HG03280 (cell line): Measurements from ENCODE around the gene DUOXA1.
"Not testable (repeated sequence)": the region's sequence is repeated elsewhere in the genome, so short reads cannot be mapped to it uniquely, and the experiment has no call there.

ENCODE experiments used
- ATAC-seq: cut with Tn5 transposase; IDR thresholded peaks from one replicate; pipeline ENCODE4 v1.9.1; 2021; ENCODE audit warnings: mild to moderate bottlenecking, moderate library complexity; ENCODE audit not compliant: unreplicated experiment

DUOXA1 gene

DNA sequence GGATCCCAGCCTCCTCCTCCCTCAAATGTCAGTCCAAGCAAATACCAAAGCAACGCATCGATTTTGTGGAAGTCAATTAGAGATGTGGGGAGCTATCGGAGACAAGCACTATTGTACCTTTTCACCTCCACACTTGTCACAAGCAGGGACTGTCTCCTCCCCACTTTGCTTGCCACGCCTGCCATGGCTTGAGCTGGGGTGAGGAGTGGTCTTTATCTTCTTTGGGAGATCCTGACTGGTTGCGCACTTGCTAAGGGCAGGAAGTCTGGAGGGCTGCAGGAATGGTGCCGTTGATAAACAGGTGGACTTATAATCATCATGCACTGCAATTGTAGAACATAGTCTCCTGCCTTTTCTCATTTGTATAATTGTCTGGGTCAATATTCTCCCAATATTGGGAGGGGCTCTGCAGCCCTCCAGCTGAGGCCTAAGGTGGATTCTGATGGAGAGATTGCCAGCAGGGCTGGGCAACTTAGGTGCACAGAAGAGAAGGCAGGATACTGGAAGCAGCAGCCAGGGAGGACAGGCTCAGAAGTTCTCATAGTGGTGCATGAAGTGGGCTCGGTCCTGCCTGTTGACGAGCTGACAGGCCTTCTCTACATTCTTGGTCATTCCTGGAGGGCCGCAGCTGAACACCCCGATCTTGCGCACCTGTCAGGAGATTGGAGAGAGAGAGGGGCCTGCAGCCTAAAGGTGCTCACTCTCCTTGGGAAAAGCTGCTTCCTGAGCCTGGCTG lies 35.9 kb downstream of the DUOXA1 start:
- ATAC-seq, result no peak

DNA sequence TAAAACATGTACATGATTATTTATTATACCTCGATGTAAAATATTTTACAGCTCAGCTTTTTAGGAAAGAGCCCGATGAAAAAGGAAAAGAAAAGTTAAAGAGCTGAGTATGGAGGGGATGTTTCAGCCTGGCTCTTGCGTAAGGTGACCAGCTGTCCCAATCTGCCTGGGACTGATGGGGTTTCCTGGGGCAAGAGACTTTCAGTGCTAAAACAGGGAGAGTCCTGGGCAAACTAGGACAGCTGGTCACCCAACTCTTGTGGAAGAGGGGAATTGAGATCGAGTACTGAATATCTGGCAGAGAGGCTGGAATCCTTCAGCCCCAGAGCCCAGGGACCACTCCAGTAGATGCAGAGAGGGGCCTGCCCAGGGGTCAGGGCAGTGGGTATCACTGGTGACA lies 36.7 kb downstream of the DUOXA1 start:
- ATAC-seq, result no peak

DNA sequence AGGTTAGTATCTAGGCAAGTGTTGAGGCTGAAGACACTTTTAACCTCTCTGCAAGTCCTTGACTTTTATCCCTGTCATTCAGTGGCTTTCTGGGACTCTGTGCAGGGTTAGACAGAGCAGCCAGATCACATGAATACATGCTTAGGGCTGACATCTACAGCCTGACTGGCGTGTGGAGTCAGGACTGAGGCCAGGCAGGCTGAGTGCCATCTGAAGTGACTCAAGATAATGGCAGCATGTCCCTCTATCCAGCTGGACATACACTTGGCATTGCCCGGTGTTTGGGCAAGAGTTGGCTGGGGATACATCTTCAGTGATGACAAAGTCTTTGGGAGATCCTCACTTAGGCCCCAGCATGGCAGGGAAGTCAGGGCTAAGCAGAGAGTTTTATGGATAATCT lies 38.1 kb downstream of the DUOXA1 start:
- ATAC-seq, result no peak

DNA sequence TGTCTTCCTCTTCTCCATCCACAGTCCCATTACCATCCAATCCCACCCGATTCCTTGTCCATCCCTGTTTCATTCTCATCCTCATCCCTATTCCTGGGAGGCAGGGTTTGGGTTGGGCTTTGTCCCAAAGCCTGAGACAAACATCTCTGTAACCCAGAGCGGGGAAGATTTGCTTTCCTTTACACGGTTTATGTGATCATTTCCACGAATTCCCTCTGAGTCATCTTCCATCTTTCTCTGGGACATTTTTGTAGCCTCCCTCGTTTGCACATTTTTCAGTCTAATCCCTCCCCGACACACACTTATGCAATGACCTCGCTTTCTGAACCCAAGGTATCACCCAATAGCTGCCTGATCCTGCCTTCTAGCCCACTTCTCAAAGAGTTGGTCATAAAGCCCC lies 38.5 kb downstream of the DUOXA1 start:
- ATAC-seq, result no peak

DNA sequence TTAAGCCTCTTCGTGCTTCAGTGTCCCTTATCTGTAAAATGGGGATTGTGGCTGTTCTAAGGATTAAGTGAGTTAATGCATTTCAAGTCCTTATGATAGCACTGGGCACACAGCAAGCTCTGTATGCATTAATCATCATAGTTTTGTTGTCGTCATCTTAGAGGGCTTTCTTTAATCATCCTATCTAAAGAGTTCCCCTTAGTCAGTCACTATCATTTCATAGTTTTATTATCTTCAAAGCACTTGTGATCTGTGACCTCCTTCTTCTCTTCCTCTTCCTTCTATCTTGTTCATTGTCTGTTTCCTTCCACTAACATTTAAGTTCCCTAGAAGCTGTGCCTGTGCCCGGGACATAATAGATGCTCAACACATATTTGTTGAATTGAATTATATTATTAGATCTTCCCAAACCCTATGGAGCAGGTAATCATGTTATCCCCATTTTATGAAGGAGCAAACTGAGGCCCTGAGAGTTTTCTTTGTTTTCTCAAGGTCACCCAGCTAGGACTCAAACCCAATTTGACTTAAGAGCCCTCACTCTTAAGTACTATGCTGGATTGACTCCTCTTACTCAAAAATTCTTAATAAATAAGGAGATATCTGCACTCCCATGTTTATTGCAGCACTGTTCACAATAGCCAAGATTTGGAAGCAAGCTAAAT lies 39.8 kb downstream of the DUOXA1 start:
- ATAC-seq, result no peak

DNA sequence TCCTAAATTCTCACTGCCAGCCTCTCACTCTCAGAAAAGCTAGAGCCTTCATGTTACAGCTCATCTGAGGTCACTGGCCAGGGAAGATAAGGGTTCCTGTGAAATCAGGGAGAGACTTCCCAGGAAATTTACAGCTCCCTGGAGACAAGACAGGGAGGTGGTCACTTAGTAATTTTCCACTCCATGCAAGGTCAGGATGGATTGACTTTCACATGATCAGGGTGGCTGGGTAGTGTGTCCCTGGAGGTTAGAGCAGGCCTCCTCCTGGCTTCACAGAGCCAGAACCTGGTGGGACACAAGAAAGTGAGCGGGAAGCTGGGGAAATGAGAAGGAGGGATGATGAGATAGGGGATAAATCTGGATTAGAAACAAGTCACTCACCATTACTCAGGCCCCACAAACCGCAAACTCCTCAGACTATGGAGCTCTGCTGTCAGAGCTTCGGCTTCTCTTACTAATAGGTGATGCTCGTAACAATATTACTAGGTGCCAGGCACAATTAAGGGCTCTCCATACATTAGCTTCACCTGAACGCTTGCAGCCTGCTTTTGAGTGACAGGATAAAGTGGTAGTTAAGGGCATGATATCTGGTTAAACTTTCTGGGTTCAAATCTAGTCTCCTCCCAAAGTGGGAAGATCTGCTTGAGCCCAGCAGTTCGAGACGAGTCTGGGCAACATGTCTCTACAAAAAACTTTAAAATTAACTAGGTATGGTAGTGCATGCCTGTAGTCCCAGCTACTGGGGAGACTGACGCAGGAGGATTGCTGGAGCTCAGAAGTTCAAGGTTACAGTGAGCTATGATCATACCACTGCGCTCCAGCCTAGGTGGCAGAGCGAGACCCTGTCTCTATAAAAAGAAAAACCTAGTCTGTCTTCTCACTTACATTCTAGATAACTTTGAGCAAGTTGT lies 40.6 kb downstream of the DUOXA1 start:
- no peak for ATAC-seq

DNA sequence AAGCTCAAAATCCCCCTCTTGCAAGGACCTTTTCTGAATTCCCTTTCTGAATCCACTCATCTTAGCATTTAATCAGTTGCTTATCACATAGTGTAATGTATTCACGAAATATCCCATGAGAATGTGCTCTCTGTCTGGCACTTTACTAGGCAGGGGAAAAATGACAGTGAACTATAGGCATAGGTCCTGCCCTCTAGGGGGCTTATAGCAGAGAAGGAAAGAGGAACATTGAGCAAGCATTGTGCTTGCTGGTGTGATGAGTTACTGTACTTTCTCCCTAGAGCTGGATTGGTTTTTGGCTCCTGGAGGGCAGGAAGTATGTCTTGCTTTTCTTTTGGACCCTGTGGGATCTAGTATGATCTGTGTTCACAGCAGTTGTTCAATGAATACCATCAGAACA lies 42.2 kb downstream of the DUOXA1 start:
- no peak for ATAC-seq

DNA sequence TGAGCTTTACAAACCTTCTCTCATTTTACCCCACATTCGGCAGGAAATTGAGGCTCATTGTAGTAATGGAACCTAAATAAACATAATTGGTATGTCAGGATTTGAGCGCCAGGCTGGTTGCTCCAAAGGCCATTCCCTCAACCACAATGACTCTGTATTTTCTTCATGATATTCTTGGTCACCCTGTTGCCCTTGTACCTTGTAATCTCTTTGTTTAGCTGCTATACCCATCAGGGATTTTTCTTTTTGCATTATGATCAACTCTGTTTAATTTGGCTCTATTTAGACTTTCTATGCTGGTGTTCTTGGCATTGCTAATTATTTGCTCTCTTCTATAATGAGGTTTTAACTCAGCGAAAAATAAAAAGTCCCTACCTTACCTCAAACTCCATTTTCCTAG lies 45.5 kb downstream of the DUOXA1 start:
- no peak for ATAC-seq

DNA sequence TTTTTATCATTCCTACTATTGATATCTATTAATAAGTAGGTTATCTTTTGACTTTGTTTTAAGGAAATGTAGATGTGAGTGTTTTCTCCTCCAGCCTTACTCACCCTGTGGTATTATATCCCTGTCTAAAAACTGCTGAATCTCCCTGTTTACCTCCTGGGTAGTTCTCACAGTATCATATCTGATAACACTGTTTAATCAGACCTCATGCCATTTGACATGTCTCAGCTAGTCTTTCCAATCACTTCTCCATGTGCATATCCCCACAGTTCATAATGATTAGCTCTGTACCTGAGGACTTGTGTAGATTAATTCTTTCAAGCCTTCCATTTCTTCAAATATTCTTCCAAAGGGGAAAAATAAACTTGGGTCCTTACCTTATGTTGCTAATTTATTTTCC lies 46.5 kb downstream of the DUOXA1 start:
- ATAC-seq, result no peak

DNA sequence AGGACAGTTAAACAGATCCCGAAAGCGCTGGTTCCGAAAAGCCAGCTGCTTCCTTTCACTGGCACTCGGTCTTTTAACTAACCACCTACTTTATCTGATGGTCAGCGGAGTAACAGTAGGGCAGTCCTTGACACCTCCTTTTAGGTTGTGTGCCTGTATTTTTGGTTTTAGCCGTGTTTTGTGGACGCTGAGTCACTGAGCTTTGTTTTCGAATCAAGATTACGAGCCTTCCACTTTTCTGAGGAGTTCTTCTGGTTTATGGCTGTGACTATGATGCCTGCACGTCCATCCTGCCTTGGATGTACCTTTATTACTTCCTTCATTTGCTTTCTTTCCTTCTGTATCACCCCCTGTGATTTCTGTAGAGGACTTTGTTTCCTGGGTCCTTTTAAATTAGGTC lies 47.3 kb downstream of the DUOXA1 start:
- not testable (repeated sequence) for ATAC-seq

DNA sequence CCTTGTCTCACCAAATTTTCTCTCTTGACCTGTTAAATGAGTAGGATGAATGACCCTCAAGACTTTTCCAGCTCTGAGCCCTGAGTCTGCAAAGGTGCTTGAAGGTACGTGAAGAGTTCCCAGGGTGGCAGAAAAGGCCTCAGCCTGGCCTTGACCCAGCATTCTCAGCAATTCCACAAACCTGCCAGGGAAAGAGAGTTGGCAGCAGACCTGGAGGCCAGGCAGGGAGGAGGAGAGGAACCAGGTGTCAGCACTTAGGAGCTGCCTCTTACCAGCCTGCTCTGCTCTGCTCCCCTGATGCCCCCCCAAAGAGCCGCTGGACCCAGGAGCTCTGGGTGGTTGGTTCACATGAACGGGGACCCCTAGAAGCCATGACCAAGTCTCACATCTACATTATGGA lies 49.1 kb downstream of the DUOXA1 start:
- not testable (repeated sequence) for ATAC-seq

DNA sequence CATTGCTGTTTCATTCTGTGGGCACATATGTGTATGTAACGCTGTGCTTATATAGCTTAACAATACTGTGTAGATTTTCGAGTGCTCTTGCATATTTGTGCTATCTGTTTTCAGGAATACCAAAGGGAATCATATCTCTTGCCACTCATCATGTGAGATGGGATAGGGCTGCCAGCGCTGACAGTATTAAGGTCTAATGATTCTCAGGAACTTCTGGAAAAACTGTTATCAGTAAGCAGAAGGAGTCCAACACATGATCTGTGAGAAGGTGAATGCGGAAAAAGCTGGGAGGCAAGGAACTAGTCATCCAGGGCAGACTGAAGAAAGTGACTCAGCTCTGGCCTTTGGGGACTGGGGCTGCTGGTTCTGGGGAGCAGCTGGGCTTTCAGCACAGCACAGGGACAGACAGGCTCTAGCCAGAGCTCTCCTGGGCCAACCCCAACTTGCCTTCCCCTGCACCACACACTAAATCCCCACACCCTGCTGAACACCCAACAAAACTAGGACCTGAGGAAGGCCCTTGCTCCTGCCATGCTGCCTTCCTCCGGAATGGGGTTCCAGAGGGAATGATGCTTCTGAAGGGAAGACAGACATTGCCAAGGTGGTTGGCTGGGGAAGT lies 49.9 kb downstream of the DUOXA1 start:
- not testable (repeated sequence) for ATAC-seq

DNA sequence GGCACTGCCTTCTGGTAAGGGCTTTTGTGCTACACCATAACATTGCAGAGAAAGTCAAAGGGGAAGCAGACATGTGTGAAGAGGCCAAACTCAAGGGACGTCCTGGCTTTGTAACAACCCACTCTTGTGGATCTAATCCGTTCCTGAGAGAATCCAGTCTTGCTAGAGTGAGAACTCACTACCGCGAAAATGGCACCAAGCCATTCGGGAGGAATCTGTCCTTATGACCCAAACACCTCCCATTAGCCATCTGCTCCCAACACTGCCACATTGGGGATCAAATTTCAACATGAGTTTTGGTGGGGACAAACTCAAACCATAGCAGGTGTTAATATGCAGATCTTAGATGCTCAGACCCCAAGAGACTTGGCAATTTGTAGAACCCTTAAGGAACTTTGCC lies 50.5 kb downstream of the DUOXA1 start:
- ATAC-seq, result not testable (repeated sequence)

DNA sequence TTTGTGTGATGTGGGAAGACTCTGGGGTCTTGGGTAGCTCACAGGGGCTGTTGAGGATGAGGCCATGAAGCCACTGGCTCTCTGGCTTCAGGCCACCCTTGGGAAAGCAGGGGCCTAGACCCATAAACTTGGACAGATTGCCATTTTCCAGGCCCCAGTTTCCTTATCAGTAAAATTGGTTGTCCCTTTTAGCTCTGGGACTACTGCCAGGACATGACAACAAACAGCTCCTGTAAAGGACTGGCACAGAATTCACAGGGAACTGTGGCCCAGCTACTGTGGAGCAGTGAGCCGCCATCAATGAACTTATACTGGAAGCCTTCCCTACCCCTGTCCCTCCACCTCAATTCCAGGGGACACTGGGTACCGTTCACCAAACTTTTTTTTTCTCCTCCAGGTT lies 52.3 kb downstream of the DUOXA1 start:
- ATAC-seq, result not testable (repeated sequence)

DNA sequence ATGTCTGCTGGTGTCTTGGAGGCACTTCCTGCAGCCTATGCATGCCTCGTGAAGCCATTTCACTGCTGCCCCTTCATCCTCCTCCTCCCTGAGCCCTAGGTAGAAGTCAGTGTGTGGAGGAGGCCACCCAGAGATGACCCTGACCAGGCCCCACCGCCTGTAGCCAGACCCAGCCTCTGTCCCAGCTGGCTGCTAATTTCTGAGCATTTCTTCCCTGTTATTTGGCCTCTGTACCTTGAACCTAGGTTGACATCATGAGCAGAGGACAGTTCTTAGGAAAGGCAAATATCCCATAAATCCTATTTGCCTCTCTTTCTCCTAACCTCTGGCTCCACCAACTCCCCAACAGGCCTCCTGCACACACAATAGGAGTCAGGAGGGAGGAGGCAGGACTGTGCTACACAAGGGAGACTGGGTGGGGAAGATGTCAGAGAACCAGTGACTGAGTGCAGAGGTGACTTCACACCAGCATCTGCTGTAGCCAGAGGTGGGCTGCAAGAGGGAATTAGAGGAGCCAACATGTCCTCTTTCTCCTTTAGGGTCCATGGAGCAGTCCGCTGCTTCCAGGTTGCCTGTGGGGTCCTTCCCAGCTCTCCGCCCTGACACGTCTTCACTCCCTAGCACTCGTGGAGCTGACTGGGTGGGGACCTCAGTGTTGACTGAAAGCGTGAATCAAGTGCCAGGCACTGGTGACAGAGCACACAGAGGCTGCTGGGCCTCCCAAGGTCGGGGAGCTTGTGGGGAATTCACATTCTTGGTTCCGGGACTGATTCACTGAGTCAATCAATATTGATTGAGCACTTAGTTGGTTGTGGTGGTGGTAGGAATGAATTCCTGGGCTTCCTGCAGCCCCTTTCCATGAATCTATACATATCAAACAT lies 54.0 kb downstream of the DUOXA1 start:
- not testable (repeated sequence) for ATAC-seq

DNA sequence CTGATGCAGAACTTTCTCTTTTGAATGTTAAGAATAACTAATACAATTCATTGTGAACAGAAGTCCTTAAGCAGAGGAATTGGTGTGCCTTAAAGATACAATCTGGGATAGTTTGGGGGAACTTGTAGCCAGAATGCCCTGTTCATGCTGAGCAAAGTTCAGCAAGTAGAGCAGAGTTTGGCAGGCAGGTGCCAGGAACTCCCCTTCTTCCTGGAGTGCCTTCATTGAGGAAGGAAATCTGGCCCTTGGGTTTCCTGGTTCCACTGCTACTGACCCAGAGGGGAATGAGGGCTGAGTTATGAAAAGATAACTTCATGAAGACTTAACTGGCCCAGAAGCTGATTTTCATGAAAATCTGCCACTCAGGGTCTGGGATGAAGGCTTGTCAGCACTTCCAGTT lies 56.1 kb downstream of the DUOXA1 start:
- not testable (repeated sequence) for ATAC-seq

DNA sequence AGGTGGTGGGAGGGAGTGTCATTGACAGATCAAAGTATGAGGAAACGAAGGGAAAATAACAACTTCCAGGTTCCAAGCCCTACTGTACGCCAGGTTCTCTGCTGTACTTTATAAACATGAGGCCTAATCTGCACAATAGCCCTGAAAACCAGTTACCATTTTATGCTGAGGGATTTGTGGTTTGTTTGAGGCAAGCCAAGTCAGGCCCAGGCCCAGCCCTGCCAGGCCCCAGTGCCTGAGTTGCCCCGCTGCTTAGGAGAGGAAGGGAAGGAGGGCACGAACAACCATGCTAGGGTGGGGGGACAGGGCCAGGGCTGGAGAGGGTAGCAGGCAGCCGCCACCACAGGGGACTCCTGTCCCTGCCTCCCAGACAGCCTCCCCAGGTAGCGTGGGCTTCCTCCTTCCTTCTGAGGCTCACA lies 59.7 kb downstream of the DUOXA1 start:
- not testable (repeated sequence) for ATAC-seq
